Activated CD8-positive, alpha-beta T cell treated with anti-CD3 and anti-CD28 coated beads for 36 hours (primary cell): Measurements from ENCODE around the gene LGALS3BP. TPM values are rescaled to one million over a fixed set of nuclear protein-coding genes. Genes with fewer than 3 reads are reported as not detected.
A peak's percentile ranks its signal among the peaks of the same experiment; 100 is the strongest.

Experiments
- ATAC-seq: fragments of 200-7000 bp; cut with Tn5 transposase; one replicate; pipeline ENCODE4 v1.10.0; 2021; ENCODE audit warnings: mild to moderate bottlenecking, moderate library complexity
- CTCF ChIA-PET: fragments of 350-600 bp; sonication (Branson Sonifier 250); formaldehyde crosslinking; loops from one replicate; lab custom pipeline; 2021; ENCODE audit warnings: antibody characterized with exemption; lab: Charles Lee
- POLR2A ChIA-PET: fragments of 350-600 bp; sonication (Branson Sonifier 250); formaldehyde crosslinking; loops from one replicate; lab custom pipeline; 2021; ENCODE audit warnings: antibody characterized with exemption; lab: Charles Lee
- DNase-seq: peaks from one replicate; pipeline ENCODE4 v3.0.0-alpha.2; 2020
- H3K27ac Mint-ChIP-seq: one replicate; pipeline ENCODE4 v1.8.0; 2021; ENCODE audit warnings: mild to moderate bottlenecking, mixed read lengths
- H3K27me3 Mint-ChIP-seq: one replicate; pipeline ENCODE4 v1.8.0; 2021; ENCODE audit warnings: mixed read lengths
- H3K36me3 Mint-ChIP-seq: one replicate; pipeline ENCODE4 v1.8.0; 2021; ENCODE audit warnings: low read depth, mixed read lengths
- H3K4me1 Mint-ChIP-seq: one replicate; pipeline ENCODE4 v1.8.0; 2021; ENCODE audit warnings: low read depth, mixed read lengths
- H3K4me3 Mint-ChIP-seq: one replicate; pipeline ENCODE4 v1.8.0; 2021; ENCODE audit warnings: mild to moderate bottlenecking, moderate library complexity, mixed read lengths
- H3K9me3 Mint-ChIP-seq: one replicate; pipeline ENCODE4 v1.8.0; 2021; ENCODE audit warnings: mixed read lengths
- intact Hi-C: fragments of 100-400 bp; cut with micrococcal nuclease; formaldehyde crosslinking; loops from one replicate; pipeline ENCODE4 v1.10.0; 2022
- total RNA-seq, 2 experiments: library from RNA; stranded (reverse); gene quantifications; one replicate each; pipeline ENCODE4 v1.2.3, GENCODE V29; 2021
- TF ChIP-seq, protein P1 (sequence below): fragments of 200-600 bp; IDR thresholded peaks from one replicate; pipeline ENCODE4 v1.8.0; 2022; ENCODE audit warnings: antibody characterized with exemption, mild to moderate bottlenecking

The LGALS3BP gene
- total RNA-seq, 2 experiments from 2014 or later = 41.4 to 50.8 TPM

DNA sequence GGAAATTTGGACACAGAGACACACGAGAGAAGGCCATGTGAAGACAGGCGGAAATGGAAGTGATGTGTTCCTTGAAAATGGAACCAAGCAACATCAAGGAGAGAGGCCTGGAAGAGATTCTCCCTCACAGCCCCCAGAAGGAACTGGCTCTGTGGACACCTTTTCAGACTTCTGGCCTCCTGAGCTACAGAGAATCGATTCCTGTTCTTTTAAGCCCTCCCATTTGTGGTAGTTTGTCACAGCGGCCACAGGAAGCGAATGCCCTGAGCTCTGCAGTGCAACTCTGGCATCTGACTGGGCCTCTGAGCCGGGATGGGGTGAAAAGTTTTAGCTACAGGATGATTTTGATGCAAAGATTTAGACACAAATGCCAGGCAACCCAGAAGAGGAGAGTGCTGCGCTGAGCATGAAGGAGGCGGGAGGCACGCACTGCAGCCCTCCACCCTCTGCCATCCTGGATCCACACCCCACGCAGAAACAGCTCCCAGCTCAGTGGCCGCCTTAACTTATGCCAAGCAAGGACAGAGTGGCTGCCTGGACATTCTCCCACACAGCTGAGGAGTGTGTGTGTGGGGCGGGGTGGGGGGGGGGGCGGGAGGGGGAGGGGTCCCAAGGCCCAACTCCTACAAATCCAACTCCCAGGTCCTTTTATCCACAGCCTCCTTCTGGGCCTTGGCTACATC, 56.8 kb downstream of the LGALS3BP start:
- H3K36me3 Mint-ChIP-seq = no peaks in the 10 kb centered on the region
- DNase-seq (peak; percentile 26), ATAC-seq (no peak)
- H3K9me3 Mint-ChIP-seq = no peaks in the 10 kb centered on the region
- peak overlapping the region; percentile 75 for H3K27ac Mint-ChIP-seq
- intact Hi-C loops = no loop called here
- H3K4me1 Mint-ChIP-seq = peaks cover 20% of the 10 kb centered on the region
- POLR2A ChIA-PET = no interaction called here
- peaks cover 6% of the 10 kb centered on the region for H3K27me3 Mint-ChIP-seq
- H3K4me3 Mint-ChIP-seq = peak overlapping the region; percentile 62
- TF ChIP-seq, protein P1, sequence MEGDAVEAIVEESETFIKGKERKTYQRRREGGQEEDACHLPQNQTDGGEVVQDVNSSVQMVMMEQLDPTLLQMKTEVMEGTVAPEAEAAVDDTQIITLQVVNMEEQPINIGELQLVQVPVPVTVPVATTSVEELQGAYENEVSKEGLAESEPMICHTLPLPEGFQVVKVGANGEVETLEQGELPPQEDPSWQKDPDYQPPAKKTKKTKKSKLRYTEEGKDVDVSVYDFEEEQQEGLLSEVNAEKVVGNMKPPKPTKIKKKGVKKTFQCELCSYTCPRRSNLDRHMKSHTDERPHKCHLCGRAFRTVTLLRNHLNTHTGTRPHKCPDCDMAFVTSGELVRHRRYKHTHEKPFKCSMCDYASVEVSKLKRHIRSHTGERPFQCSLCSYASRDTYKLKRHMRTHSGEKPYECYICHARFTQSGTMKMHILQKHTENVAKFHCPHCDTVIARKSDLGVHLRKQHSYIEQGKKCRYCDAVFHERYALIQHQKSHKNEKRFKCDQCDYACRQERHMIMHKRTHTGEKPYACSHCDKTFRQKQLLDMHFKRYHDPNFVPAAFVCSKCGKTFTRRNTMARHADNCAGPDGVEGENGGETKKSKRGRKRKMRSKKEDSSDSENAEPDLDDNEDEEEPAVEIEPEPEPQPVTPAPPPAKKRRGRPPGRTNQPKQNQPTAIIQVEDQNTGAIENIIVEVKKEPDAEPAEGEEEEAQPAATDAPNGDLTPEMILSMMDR = no peak
- CTCF ChIA-PET = no interaction called here

DNA sequence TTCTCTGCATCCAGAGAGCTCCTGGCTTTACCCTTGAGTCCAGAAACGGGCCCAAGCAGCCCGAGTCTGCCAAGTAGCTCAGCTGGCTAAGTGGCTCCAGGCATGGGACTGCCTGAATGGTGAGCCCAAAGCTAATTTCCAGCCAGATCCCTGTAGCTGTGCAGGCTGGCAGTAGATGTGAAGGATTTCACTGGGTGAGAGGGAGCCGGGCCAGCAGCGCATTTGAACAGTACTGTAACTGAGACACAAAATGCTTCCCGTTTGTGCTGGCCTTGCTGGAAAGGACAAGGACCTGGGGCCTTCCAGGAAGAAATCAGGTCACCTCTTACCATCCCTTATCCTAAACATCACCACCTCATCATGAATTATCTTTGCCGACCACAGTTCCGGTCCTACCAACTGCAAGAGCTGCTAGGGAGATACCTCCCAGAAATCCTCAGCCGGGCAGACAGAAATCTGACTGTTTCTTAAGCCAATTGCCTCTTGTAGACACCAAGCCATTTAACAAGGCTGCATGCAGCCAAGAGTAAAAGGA, 58.2 kb downstream of the LGALS3BP start:
- ChIA-PET POLR2A (no interaction called here), CTCF (no interaction called here)
- no peaks in the 10 kb centered on the region for H3K36me3 Mint-ChIP-seq
- peaks cover 6% of the 10 kb centered on the region for H3K27me3 Mint-ChIP-seq
- TF ChIP-seq, protein P1 = no peak
- no peak for DNase-seq
- no peak overlapping the region for H3K4me3 Mint-ChIP-seq
- H3K4me1 Mint-ChIP-seq = peaks cover 27% of the 10 kb centered on the region
- no peaks in the 10 kb centered on the region for H3K9me3 Mint-ChIP-seq
- no peak for ATAC-seq
- no peak overlapping the region for H3K27ac Mint-ChIP-seq
- intact Hi-C loops = no loop called here

Other genes starting within 250 kb of the LGALS3BP start
- 10 to 100 TPM; 95.1 to 96.0 TPM for gene CYTH1, start 197.7 kb downstream of the LGALS3BP start, total RNA-seq
- gene USP36, start 139.1 kb downstream of the LGALS3BP start, total RNA-seq = 10 to 100 TPM; 86.3 to 93.2 TPM
- gene CEP295NL, start 76.7 kb downstream of the LGALS3BP start, total RNA-seq = under 1 TPM in 1 of 2 experiments, not detected in 1; 0.18 TPM
- gene TIMP2, start 54.5 kb downstream of the LGALS3BP start, total RNA-seq = 1 to 10 TPM; 2.4 to 2.5 TPM
- 10 to 100 TPM; 41.4 to 48.2 TPM for gene CANT1, start 29.8 kb upstream of the LGALS3BP start, total RNA-seq
- gene C1QTNF1, start 44.2 kb upstream of the LGALS3BP start, total RNA-seq = under 1 TPM; 0.13 to 0.14 TPM
- gene ENGASE, start 94.9 kb upstream of the LGALS3BP start, total RNA-seq = 10 to 100 TPM; 41.3 to 41.8 TPM